K562 (cell line): Measurements from ENCODE around the gene UPF2. TPM values are rescaled to one million over a fixed set of nuclear protein-coding genes. Genes with fewer than 3 reads are reported as not detected.

ENCODE experiments used
- ATAC-seq: fragments of 200-7000 bp; cut with Tn5 transposase; 3 replicates; pipeline ENCODE4 v1.9.1; 2020; ENCODE audit warnings: moderate library complexity
- BruUV-seq: library from RNA; stranded (reverse); fragments of 400-500 nt; replicated peaks from 2 replicates; lab custom pipeline; 2021; lab: Mats Ljungman, UMichigan
- CTCF ChIA-PET: fragments of 300-600 bp; formaldehyde crosslinking; extraction: SDS; loops from one replicate; lab custom pipeline; 2021; ENCODE audit warnings: low intra/inter-chr PET ratio; lab: Yijun Ruan, JAX
- POLR2A ChIA-PET: fragments of 300-600, 350-650 bp; sonication (Branson Sonifier 250); formaldehyde crosslinking; extraction: SDS; loops from one replicate; lab custom pipeline; 2021; ENCODE audit warnings: antibody characterized with exemption, inconsistent platforms; lab: Yijun Ruan, JAX
- DNase-seq, 4 experiments: peaks; one replicate each; pipeline versions ENCODE4 v3.0.0 to v3.0.0-alpha.2; 2011 to 2018; ENCODE audit warnings: low spot score in 3 of 4, mixed read lengths in 3 of 4; ENCODE audit errors: extremely low read depth in 1 of 4
- FAIRE-seq: peaks from 2 replicates; lab custom pipeline; 2011; peaks lifted over from hg19 to GRCh38; lab: Jason Lieb, UNC
- H2AFZ ChIP-seq: 2 replicates; pipeline ENCODE4 v1.6.0; 2011; ENCODE audit warnings: low read depth, low read length, control low read depth, inconsistent platforms
- H3K27ac ChIP-seq: fragments of 200-600 bp; 3 replicates; pipeline ENCODE4 v1.8.0; 2011; ENCODE audit warnings: low read depth, mild to moderate bottlenecking, control low read depth, inconsistent platforms, low read length, moderate library complexity, mixed read lengths; ENCODE audit errors: extremely low read depth
- H3K27me3 ChIP-seq, 2 experiments: fragments of 300-600 bp in 1 of 2; 2 replicates in 1 of 2; 3 replicates in 1 of 2; pipeline versions ENCODE4 v1.6.0 to v1.8.0; 2011; ENCODE audit warnings: inconsistent platforms in 2 of 2, low read length in 2 of 2, mild to moderate bottlenecking in 1 of 2, mixed read lengths in 1 of 2, moderate library complexity in 1 of 2; ENCODE audit not compliant: control insufficient read depth in 2 of 2, insufficient read depth in 2 of 2
- H3K36me3 ChIP-seq: fragments of 300-600 bp; 3 replicates; pipeline ENCODE4 v1.8.0; 2011; ENCODE audit warnings: mild to moderate bottlenecking, low read length, inconsistent platforms; ENCODE audit not compliant: control insufficient read depth, insufficient read depth
- H3K4me1 ChIP-seq, 2 experiments: fragments of 200-600 bp in 1 of 2; replicated peaks in 1 of 2; 2 replicates in 1 of 2; 3 replicates in 1 of 2; pipeline versions ENCODE4 v1.5.1 to v1.8.0; 2011; ENCODE audit warnings: inconsistent platforms in 2 of 2, low read length in 2 of 2, mild to moderate bottlenecking in 1 of 2, mixed read lengths in 1 of 2, moderate library complexity in 1 of 2; ENCODE audit not compliant: control insufficient read depth in 2 of 2, insufficient read depth in 2 of 2
- H3K4me2 ChIP-seq: 2 replicates; pipeline ENCODE4 v1.6.1; 2011; ENCODE audit warnings: low read length, control low read depth, inconsistent platforms, mixed read lengths; ENCODE audit not compliant: insufficient read depth
- H3K4me3 ChIP-seq: fragments of 200-600 bp; sonication (generic), shearing (Covaris generic); 2 replicates; pipeline ENCODE4 v1.5.1; 2016; ENCODE audit warnings: control low read depth, inconsistent platforms
- H3K79me2 ChIP-seq: fragments of 200-600 bp; 3 replicates; pipeline ENCODE4 v1.8.0; 2011; ENCODE audit warnings: low read length, inconsistent platforms; ENCODE audit not compliant: control insufficient read depth, insufficient read depth
- H3K9ac ChIP-seq, 2 experiments: 2 replicates each; pipeline versions ENCODE4 v1.6.0 to v1.6.1; 2011; ENCODE audit warnings: low read depth in 2 of 2, low read length in 2 of 2, control low read depth in 1 of 2, inconsistent platforms in 1 of 2, mild to moderate bottlenecking in 1 of 2, mixed read lengths in 1 of 2; ENCODE audit not compliant: insufficient read depth in 1 of 2
- H3K9me1 ChIP-seq: one replicate; pipeline ENCODE4 v1.6.0; 2011; ENCODE audit warnings: inconsistent platforms, mild to moderate bottlenecking, low read length, moderate library complexity; ENCODE audit not compliant: control insufficient read depth, insufficient read depth
- H3K9me3 ChIP-seq: replicated peaks from 2 replicates; pipeline ENCODE4 v1.5.1; 2011; ENCODE audit warnings: low read depth, low read length, inconsistent platforms; ENCODE audit not compliant: control insufficient read depth, insufficient read depth
- H4K20me1 ChIP-seq: replicated peaks from 2 replicates; pipeline ENCODE4 v1.6.1; 2011; ENCODE audit warnings: low read length, inconsistent platforms, mixed read lengths; ENCODE audit not compliant: control insufficient read depth, insufficient read depth
- ZNF121 ChIP-seq: sonication (generic); formaldehyde crosslinking; conservative IDR thresholded peaks from 2 replicates; pipeline ENCODE4 v1.8.0; 2022; ENCODE audit warnings: missing genetic modification reagents
- ZNF57 ChIP-seq: fragments of 450-650 bp; formaldehyde crosslinking; IDR thresholded peaks from 2 replicates; pipeline ENCODE4 v1.4.0; 2020; ENCODE audit warnings: mild to moderate bottlenecking, moderate library complexity
- WGBS: fragments of 100-300 bp; shearing (Covaris generic); methylation state at CpG from one replicate; pipeline ENCODE4 v1.1.6; 2016; ENCODE audit warnings: low coverage, mixed read lengths; ENCODE audit not compliant: insufficient coverage; ENCODE audit errors: missing lambda C conversion rate; 5-methylcytosine and 5-hydroxymethylcytosine counted together
- in situ Hi-C: fragments of 300-500 bp; cut with MboI; formaldehyde crosslinking; loops from 4 replicates; pipeline ENCODE4 v1.15.0; 2018; ENCODE audit warnings: inconsistent platforms, mixed read lengths
- intact Hi-C: fragments of 100-400 bp; cut with micrococcal nuclease; formaldehyde crosslinking; loops from 2 replicates; pipeline ENCODE4 v1.14.2; 2022
- polyA plus RNA-seq, 8 experiments: library from polyadenylated mRNA; depleted of rRNA in 4 of 8; stranded (reverse) in 5 of 8; unstranded in 3 of 8; fragments of >200 nt; fragmentation: Nextera tagmentation in 2 of 8; fragmentation: Illumina TruSeq in 1 of 8; extraction: Ambion mirVana in 2 of 8; extraction: Trizol in 1 of 8; gene quantifications; 2 replicates each; pipeline versions ENCODE4 v1.2.1 to v1.2.3, GENCODE V29; 2011 to 2014; ENCODE audit warnings: inconsistent platforms in 1 of 8, missing spikeins in 1 of 8
- total RNA-seq, 7 experiments: library from RNA; depleted of rRNA in 6 of 7; stranded (reverse); fragments of >200 nt in 6 of 7; fragmentation: Illumina TruSeq in 2 of 7; extraction: Trizol in 2 of 7; gene quantifications; 2 replicates each; pipeline versions ENCODE4 v1.2.1 to v1.2.3, GENCODE V29; 2011 to 2021; ENCODE audit warnings: low replicate concordance in 1 of 7
- TF ChIP-seq, protein P1 (sequence below): fragments of 250-450 bp; sonication (Bioruptor Pico); IDR thresholded peaks from 2 replicates; pipeline ENCODE4 v1.4.0; 2020; ENCODE audit warnings: mild to moderate bottlenecking
- TF ChIP-seq, protein P2 (sequence below), 3 experiments: fragments of 200-800 bp in 1 of 3; sonication (Bioruptor generic) in 1 of 3; sonication (generic) in 1 of 3; formaldehyde crosslinking in 1 of 3; IDR thresholded peaks; 2 replicates each; pipeline versions ENCODE4 v1.6.1 to v1.8.0; 2016 to 2022; ENCODE audit warnings: mild to moderate bottlenecking in 2 of 3, missing compliant biosample characterization in 2 of 3, missing genetic modification characterization in 2 of 3, missing genetic modification reagents in 1 of 3

UPF2 gene
- total and polyA plus RNA-seq, 9 of the 15 experiments (the other 6 are each of a cell fraction or from before 2014, with no cell fraction given) = 13.9 to 37.7 (median 23.7) TPM

DNA sequence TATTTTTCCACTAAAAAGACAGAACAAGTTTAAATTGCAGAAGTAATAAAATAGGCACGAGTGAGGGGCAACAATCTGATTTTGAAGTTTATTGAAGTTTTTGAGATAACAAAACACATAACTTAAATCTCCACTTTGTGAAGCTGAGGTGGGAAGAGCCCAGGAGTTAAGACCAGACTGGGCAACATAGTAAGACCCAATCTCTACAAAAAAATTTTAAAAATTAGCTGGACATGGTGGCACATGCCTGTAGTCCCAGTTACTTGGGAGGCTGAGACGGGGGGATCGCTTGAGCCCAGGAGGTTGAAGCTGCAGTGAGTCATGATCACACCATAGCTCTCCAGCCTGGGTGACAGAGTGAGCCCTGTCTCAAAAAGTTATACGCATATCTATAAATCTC, 11.2 kb downstream of the UPF2 start:
- no peak overlapping the region for H2AFZ ChIP-seq
- no peaks in the 10 kb centered on the region for H3K9me1 ChIP-seq
- H3K27ac ChIP-seq = no peak overlapping the region
- H4K20me1 ChIP-seq = no peaks in the 10 kb centered on the region; the same call in 1 of the 2 replicates
- H3K9me3 ChIP-seq = no peaks in the 10 kb centered on the region
- 78% methylated on average over 4 of the region's 4 CpGs for WGBS
- peaks cover 59% of the 10 kb centered on the region for H3K79me2 ChIP-seq
- POLR2A ChIA-PET = interaction anchor here (0.7 kb wide), 1 partner anchor 416 kb away, joined by 3 read pairs; no protein-coding TSS in a partner anchor
- no peak for TF ChIP-seq ZNF57 (CRISPR knock-in tag)
- 0 out of 2 replicates have a peak, but pooled peaks have one; percentile 5 for TF ChIP-seq ZNF121 (CRISPR knock-in tag)
- TF ChIP-seq, all 486 proteins: peak for 1
- no peak overlapping the region for H3K9ac ChIP-seq
- FAIRE-seq (no peak), ATAC-seq (no peak), DNase-seq (no peak)
- no peaks in the 10 kb centered on the region for H3K27me3 ChIP-seq
- peaks cover 76% of the 10 kb centered on the region for H3K36me3 ChIP-seq
- H3K4me2 ChIP-seq = no peak overlapping the region
- no peak overlapping the region for H3K4me3 ChIP-seq
- no peaks in the 10 kb centered on the region for H3K4me1 ChIP-seq
- in situ Hi-C loops = no loop called here
- CTCF ChIA-PET = no interaction called here
- no TSS peak for BruUV-seq
- intact Hi-C loops = no loop called here

DNA sequence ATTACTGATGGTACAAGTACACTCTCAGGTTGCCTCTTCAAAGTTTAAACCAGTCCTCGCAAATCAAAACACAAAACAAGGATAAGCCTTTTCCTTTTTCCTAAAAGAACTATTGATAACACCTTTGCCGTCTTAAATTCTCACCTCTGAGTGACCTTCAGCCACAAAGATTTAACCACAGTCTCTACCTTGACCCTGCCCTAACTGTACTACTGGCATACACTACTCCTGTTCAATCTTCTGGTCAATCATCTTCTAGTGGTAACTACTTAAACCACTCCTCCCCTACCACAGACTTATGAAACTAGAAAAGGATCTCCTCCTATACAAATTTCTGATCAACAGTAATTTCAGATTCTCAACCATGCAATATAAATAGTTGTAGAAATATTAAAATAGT, 15.1 kb downstream of the UPF2 start:
- Histone ChIP-seq H3K9ac (no peak overlapping the region), H2AFZ (no peak overlapping the region), H3K27me3 (no peaks in the 10 kb centered on the region), H3K4me2 (no peak overlapping the region), H3K4me1 (no peaks in the 10 kb centered on the region; a peak in 1 of 5 replicates), H3K27ac (no peak overlapping the region), H3K9me1 (no peaks in the 10 kb centered on the region), H3K36me3 (peaks cover 55% of the 10 kb centered on the region), H3K4me3 (no peak overlapping the region), H3K9me3 (no peaks in the 10 kb centered on the region), H3K79me2 (peaks cover 64% of the 10 kb centered on the region), H4K20me1 (no peaks in the 10 kb centered on the region; the same call in 1 of the 2 replicates)
- no TSS peak for BruUV-seq
- intact Hi-C loops = no loop called here
- POLR2A ChIA-PET = interaction anchor here (0.6 kb wide), 2 partner anchors 9 to 16 kb away, joined by 3 read pairs; no protein-coding TSS in a partner anchor
- WGBS = 67% methylated on average over 2 of the region's 2 CpGs
- TF ChIP-seq, protein P1, sequence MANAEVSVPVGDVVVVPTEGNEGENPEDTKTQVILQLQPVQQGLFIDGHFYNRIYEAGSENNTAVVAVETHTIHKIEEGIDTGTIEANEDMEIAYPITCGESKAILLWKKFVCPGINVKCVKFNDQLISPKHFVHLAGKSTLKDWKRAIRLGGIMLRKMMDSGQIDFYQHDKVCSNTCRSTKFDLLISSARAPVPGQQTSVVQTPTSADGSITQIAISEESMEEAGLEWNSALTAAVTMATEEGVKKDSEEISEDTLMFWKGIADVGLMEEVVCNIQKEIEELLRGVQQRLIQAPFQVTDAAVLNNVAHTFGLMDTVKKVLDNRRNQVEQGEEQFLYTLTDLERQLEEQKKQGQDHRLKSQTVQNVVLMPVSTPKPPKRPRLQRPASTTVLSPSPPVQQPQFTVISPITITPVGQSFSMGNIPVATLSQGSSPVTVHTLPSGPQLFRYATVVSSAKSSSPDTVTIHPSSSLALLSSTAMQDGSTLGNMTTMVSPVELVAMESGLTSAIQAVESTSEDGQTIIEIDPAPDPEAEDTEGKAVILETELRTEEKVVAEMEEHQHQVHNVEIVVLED = no peak
- TF ChIP-seq, protein P2, sequence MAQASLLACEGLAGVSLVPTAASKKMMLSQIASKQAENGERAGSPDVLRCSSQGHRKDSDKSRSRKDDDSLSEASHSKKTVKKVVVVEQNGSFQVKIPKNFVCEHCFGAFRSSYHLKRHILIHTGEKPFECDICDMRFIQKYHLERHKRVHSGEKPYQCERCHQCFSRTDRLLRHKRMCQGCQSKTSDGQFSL (CRISPR knock-in tag; IDR thresholded peaks at IDR 0.05) = no peak
- TF ChIP-seq, protein P2 (tag; IDR thresholded peaks at IDR 0.05) = no peak
- CTCF ChIA-PET = no interaction called here
- ATAC-seq = 0 out of 3 replicates have a peak, but pooled peaks have one; percentile 30
- no peak for DNase-seq
- FAIRE-seq = no peak
- in situ Hi-C loops = no loop called here
